GM21576 (cell line): ENCODE results near the gene CACNA1C.

Experiments used
- ATAC-seq: cut with Tn5 transposase; IDR thresholded peaks from one replicate; pipeline ENCODE4 v1.9.1; 2021; ENCODE audit warnings: mild to moderate bottlenecking, moderate library complexity; ENCODE audit not compliant: unreplicated experiment

Gene CACNA1C

DNA sequence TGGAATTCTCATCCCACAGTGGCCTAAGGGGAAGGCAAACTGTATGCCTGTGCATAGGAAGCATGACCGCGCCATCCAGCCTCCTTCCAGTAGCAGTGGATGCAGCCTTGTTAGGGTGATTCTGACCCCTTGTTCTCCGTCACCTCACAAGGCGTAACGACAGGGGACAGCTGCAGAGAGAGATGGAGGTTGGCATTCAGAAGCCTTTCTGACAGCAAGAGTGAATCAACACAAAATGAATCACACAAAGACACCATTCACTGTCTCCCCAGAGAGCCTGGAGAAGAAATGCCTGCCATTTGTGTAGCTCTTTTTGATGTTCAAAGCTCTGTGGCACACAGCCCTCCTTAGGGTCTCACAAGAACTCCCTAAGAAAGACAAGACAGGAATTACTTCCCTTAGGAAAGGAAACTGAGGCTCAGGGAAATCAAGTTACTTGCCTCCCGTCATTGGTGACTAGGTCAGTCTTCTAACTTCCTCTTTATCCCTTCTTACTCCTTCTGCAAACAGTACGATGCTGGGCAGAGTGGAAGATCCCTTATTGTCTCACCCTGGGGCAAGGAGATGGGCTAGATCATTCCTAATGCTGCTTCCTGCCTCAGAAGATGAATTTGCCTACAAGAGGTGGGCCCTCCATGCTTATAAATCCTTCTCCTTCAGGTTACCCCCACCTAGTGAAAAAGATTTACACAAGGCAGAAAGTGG, 280.9 kb downstream of the CACNA1C start:
- no peak for ATAC-seq

- no peak for ATAC-seq
These were observed 281.5 kb downstream of the CACNA1C start for GRCh38 chr12:2334271-2334670.

GRCh38 chr12:2334689-2335088, 281.9 kb downstream of the CACNA1C start:
- no peak for ATAC-seq

GRCh38 chr12:2335109-2335508, 282.3 kb downstream of the CACNA1C start:
- no peak for ATAC-seq

DNA sequence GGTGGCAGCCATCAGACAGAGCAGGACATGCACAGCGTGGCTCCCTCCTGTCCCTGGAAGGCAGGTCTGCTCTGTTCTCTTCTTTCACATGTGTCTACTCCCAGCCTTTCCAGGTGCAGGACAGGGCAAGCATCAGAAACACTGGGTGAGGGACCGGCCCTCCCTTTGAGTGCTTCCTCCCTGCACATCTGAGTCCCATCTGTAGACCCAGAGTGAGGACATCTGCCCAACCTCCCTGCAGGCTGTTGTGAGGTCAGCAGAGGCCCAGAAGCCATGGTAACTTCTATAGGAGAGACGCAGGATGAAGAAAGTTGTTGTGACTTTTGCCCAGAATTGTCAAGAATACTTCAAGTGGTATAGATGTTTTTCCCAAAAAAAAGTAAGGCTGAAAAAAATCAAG, 282.7 kb downstream of the CACNA1C start:
- no peak for ATAC-seq

DNA sequence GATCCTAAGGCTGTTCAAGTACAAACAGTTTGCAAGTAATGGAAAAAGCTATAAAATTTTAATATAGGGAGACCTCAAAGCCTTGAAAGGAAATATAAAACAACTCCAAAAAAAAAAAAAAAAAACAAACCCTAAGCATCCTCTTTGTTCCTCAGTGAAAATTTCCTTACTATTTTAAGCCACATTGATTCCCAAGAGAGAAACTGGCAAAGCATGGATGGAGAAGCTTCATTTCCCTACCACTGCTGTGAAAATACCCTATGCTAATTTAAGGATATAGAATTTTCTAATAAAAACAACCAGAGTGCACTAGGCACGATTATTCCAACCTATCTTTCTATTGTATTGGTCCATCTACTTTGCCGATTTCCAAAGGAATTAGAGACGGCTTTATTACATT, 283.1 kb downstream of the CACNA1C start:
- no peak for ATAC-seq

- peak; percentile 91 for ATAC-seq
These were observed 283.6 kb downstream of the CACNA1C start for GRCh38 chr12:2336409-2336829.

GRCh38 chr12:2337031-2338010, 284.5 kb downstream of the CACNA1C start:
- ATAC-seq, result no peak

- ATAC-seq, result no peak
These were observed 285.6 kb downstream of the CACNA1C start for GRCh38 chr12:2338381-2338780.

GRCh38 chr12:2338991-2339431, 286.2 kb downstream of the CACNA1C start:
- ATAC-seq, result no peak

DNA sequence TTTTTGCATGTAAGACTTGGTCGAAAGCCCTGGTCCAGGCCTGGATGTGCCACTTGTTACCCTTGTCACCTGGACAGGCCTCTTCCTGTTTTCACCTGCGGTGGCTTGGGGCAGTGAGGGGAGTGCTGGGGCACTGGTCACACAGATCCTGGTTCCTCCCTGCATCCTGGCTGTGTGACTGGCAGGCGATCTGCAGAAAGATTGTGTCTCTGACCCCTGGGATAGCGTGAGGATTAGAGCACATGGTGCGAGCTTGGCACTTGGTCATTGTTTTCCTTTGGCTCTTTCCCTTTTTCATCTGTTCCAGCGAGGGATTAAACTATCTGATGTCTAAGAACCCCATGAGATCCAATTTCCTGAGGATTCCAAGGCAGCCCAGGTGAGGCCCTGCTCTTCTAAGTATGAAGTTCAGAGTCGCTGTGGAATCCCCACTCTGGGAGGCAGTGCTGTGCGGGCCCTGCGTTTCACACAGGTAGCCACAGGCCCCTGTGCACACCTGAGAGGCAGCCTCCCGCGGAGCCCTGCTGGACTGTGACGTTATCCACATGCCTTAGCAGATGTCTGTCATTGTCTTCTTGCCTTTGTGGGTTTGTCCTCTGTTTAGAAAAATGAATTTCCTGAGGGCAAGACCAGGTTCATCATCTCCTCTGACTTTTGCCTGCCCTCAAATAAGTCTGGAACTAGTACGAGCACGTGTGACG, 288.4 kb downstream of the CACNA1C start:
- ATAC-seq, result no peak

DNA sequence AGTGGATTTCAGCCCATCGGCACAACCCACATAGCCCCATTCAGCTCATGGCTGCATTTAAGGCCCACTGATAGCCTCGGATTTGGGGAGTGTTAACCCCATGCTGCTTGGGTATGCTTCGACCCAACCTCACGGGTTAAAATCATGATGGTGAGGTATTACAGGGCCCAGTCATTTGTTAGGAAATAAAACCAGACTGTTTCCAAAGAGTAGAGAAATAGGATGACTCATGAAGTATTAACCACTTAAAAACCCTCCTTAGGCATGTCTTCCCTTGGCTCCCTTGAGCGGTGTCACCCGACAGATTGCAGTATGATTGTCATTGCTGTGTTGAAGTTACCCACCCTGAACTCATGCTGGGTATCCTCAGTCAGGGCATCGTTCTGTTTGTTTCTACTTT, 289.1 kb downstream of the CACNA1C start:
- no peak for ATAC-seq

DNA sequence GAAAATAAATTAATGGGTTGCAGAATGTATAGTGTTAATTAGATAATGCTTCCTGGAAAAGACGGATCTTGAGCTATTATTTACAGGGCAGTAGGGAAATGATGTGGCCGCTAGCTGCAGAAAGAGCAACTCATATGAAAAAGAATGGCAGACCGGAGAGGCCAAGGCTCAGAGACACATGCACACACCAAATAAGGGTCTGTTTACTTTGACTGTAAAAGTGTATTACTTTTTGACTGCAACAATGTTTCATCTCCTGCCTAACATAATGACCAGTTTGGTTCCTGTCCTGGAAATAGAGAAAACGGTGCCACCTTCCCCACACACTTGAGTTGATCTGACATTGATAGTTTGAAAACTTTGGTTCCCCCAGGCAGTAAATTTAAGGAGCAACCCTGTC, 290.9 kb downstream of the CACNA1C start:
- no peak for ATAC-seq

- ATAC-seq, result no peak
These were observed 291.7 kb downstream of the CACNA1C start for GRCh38 chr12:2344476-2344875.

DNA sequence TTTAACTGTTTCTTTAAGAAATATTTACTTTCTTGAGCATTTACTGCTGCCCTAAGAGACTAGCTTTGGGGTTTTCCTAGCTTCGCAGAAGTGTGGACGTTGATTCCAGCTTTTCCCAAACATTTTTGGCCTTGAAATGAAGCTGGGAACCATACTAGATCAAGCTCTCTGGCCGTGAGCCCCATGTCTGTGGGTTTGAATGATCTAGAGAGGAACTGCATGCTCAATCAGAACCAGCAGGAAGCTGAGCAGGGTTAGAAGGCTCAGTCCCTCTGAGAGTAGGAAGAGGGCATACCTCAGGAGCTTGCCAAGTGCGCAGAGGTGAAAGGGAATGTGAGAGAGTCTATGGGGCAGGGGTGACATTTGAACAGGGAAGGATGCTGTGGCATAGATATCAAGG, 292.1 kb downstream of the CACNA1C start:
- no peak for ATAC-seq

GRCh38 chr12:2345902-2346301, 293.1 kb downstream of the CACNA1C start:
- ATAC-seq, result no peak

DNA sequence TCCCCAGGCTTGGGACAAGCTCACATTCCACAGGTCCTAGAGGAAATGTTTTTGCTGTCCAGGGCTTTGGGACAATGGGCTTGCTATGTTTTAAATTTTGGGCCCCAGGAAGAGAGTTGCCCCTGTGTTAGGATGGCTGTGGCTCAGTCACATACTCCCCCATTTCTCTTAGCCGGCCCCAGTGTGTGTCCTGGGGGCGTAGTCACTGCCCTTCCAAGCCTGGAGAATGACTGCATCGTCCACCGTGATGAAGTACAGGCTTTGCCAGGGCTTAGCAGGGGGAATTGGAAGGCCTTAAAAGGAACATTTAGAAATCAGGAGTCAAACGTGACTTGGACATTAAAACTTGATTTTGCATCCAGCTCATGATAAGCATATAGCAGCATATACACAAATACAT, 293.6 kb downstream of the CACNA1C start:
- no peak for ATAC-seq

- no peak for ATAC-seq
These were observed 294.5 kb downstream of the CACNA1C start for GRCh38 chr12:2347137-2347843.

- no peak for ATAC-seq
These were observed 295.2 kb downstream of the CACNA1C start for GRCh38 chr12:2347844-2348481.

GRCh38 chr12:2348482-2348852, 295.7 kb downstream of the CACNA1C start:
- no peak for ATAC-seq
